ENCODE measurements around the gene CFAP57. TPM values are rescaled to one million over a fixed set of nuclear protein-coding genes. Genes with fewer than 3 reads are reported as not detected.

CFAP57 gene
- total and polyA plus RNA-seq, 2 experiments from 2014 or later: 0.09 TPM; not detected in 1

DNA sequence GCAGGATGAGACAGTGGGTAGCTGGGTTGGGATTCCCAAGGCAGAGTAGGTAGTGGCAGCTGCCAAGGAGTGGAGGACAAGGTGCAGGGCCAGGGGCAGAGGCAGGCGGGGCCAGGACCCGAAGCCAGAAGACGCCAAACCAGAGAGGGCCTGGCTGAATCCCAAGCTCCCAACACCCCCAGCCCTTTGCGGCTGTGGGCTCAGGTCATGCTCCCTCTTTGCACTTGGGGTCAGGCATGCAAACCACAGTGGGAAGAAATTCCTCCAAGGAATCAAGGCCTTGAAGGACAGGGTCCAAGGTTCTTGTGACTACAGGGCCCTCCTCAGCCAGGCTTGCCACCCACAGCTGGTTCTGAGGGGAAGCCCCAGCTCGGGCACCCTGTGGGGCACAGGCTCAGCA lies 107.0 kb downstream of the CFAP57 start:
- no peak overlapping the region for H3K27ac ChIP-seq
- DNase-seq (ENCODE audit: low read depth in 1 of 2, low spot score in 1 of 2): no peak
- H3K4me3 ChIP-seq: no peak overlapping the region
- H3K36me3 ChIP-seq: no peaks in the 10 kb centered on the region
- no peaks in the 10 kb centered on the region for H3K4me1 ChIP-seq (ENCODE audit: low read depth)
- no peaks in the 10 kb centered on the region for H3K27me3 ChIP-seq
- TF ChIP-seq CTCF (IDR thresholded peaks at IDR 0.05; ENCODE audit: low read depth, low read length): no peak
- no peaks in the 10 kb centered on the region for H3K9me3 ChIP-seq (ENCODE audit: low read depth)

DNA sequence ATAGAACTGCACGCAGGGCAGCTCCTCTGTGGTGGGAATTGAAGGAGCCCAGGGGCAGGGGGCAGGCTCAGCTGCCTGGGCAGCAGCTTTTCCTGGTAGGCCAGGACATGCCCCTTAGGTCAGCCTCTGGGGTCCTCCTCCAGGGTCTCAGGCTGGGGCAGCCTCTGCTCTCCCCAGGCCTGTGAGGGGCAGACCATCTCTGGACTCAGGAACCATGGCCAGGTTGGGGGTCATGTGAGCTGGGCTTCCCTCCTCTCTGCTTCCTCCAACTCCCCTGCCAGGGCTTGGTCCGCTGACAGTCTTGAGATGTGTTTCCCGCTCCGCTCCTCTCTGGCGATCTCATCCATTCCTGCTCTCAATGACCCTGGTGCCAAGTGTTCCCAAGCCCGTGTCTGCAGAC lies 107.5 kb downstream of the CFAP57 start:
- Histone ChIP-seq H3K27ac (no peak overlapping the region), H3K4me3 (no peak overlapping the region), H3K4me1 (ENCODE audit: low read depth) (no peaks in the 10 kb centered on the region), H3K9me3 (ENCODE audit: low read depth) (no peaks in the 10 kb centered on the region), H3K27me3 (no peaks in the 10 kb centered on the region), H3K36me3 (no peaks in the 10 kb centered on the region)
- TF ChIP-seq CTCF (IDR thresholded peaks at IDR 0.05; ENCODE audit: low read depth, low read length): no peak
- DNase-seq (ENCODE audit: low read depth in 1 of 2, low spot score in 1 of 2): no peak

GRCh38 chr1:43280692-43281091 lies 108.6 kb downstream of the CFAP57 start:
- Histone ChIP-seq H3K27me3 (no peaks in the 10 kb centered on the region), H3K4me1 (ENCODE audit: low read depth) (no peaks in the 10 kb centered on the region), H3K4me3 (no peak overlapping the region), H3K9me3 (ENCODE audit: low read depth) (no peaks in the 10 kb centered on the region), H3K27ac (no peak overlapping the region), H3K36me3 (no peaks in the 10 kb centered on the region)
- no peak for DNase-seq (ENCODE audit: low read depth in 1 of 2, low spot score in 1 of 2)
- TF ChIP-seq CTCF (IDR thresholded peaks at IDR 0.05; ENCODE audit: low read depth, low read length): no peak

DNA sequence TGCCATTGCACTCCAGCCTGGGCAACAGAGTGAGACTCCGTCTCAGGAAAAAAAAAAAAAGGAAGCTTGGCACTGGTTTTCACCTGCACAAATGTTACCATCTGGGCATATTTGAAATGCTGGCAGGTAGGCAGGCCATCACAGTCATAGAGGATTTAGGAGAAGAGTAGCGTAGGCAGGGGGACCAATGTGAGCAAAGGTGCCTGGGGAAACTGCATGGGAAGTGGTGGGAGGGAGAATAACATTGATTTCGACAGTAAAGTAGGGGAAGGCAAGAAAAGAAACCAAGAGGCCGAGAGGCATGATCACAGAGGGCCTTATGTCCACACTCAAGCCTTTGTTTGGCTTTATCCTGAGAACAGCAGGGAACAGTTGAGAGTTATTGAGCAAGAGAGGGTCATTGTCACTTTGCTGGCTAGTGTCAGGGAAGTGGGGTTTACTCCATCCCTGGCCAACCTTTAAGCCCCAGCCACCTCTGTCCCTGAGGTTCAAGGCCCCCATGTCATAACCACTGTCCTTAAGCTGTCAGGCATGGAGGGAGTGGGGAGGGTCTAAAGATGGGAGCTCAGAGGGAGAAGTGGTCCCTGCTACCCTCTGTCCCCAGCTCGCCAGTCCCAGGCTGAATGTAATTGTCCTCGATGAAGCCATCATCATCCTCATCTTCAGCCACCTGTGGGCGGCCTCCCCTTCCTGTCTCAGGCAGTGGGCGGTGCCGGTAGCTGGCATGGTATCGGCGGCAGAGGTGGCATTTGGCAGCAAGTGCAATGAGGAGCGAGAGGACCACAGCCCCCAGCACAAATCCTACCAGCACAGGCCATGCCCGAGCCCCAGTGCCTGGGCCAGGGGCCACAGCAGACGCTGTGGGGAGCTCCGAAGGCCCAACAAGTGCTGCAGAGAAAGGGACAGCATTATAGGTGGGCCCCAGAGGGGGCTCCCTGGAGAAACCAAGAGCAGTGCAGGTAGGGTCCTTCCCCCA lies 110.4 kb downstream of the CFAP57 start:
- Histone ChIP-seq H3K4me1 (ENCODE audit: low read depth) (no peaks in the 10 kb centered on the region), H3K27me3 (no peaks in the 10 kb centered on the region), H3K36me3 (no peaks in the 10 kb centered on the region), H3K9me3 (ENCODE audit: low read depth) (no peaks in the 10 kb centered on the region), H3K27ac (no peak overlapping the region), H3K4me3 (no peak overlapping the region)
- no peak for DNase-seq (ENCODE audit: low read depth in 1 of 2, low spot score in 1 of 2)
- no peak for TF ChIP-seq CTCF (IDR thresholded peaks at IDR 0.05; ENCODE audit: low read depth, low read length)

- H3K27ac ChIP-seq: no peak overlapping the region
- H3K4me3 ChIP-seq: no peak overlapping the region
- no peak for TF ChIP-seq CTCF (IDR thresholded peaks at IDR 0.05; ENCODE audit: low read depth, low read length)
- no peaks in the 10 kb centered on the region for H3K9me3 ChIP-seq (ENCODE audit: low read depth)
- no peaks in the 10 kb centered on the region for H3K4me1 ChIP-seq (ENCODE audit: low read depth)
- H3K27me3 ChIP-seq: no peaks in the 10 kb centered on the region
- DNase-seq (ENCODE audit: low read depth in 1 of 2, low spot score in 1 of 2): no peak
- no peaks in the 10 kb centered on the region for H3K36me3 ChIP-seq
Measured at GRCh38 chr1:43284065-43284464, 111.9 kb downstream of the CFAP57 start.

Measured in cardiac muscle cell (in vitro differentiated cells and primary cell).